ENCODE data around the gene WWOX. TPM values are rescaled to one million over a fixed set of nuclear protein-coding genes. Genes with fewer than 3 reads are reported as not detected.

WWOX gene
- polyA plus RNA-seq, 3 donors = 40.3 to 43.7 (median 41.5) TPM

- DNase-seq (ENCODE audit: low read depth in 3 of 3, low spot score in 2 of 3) = no peak
These were observed 325.8 kb downstream of the WWOX start for GRCh38 chr16:78425281-78425680.

GRCh38 chr16:78425891-78426510 is 326.5 kb downstream of the WWOX start:
- DNase-seq (ENCODE audit: low read depth in 3 of 3, low spot score in 2 of 3) = no peak

GRCh38 chr16:78428193-78428592 is 328.7 kb downstream of the WWOX start:
- DNase-seq (ENCODE audit: low read depth in 3 of 3, low spot score in 2 of 3) = no peak

GRCh38 chr16:78430281-78430680 is 330.8 kb downstream of the WWOX start:
- no peak for DNase-seq (ENCODE audit: low read depth in 3 of 3, low spot score in 2 of 3)

GRCh38 chr16:78431004-78431670 is 331.7 kb downstream of the WWOX start:
- DNase-seq (ENCODE audit: low read depth in 3 of 3, low spot score in 2 of 3) = peak in 2 of 3 donors; percentile 44 to 53

- no peak for DNase-seq (ENCODE audit: low read depth in 3 of 3, low spot score in 2 of 3)
These were observed 332.2 kb downstream of the WWOX start for GRCh38 chr16:78431701-78432100.

- DNase-seq (ENCODE audit: low read depth in 3 of 3, low spot score in 2 of 3) = no peak
These were observed 333.0 kb downstream of the WWOX start for GRCh38 chr16:78432451-78432850.

- DNase-seq (ENCODE audit: low read depth in 3 of 3, low spot score in 2 of 3) = no peak
These were observed 333.7 kb downstream of the WWOX start for GRCh38 chr16:78433116-78433515.

- no peak for DNase-seq (ENCODE audit: low read depth in 3 of 3, low spot score in 2 of 3)
These were observed 334.9 kb downstream of the WWOX start for GRCh38 chr16:78434401-78434800.

- no peak for DNase-seq (ENCODE audit: low read depth in 3 of 3, low spot score in 2 of 3)
These were observed 335.8 kb downstream of the WWOX start for GRCh38 chr16:78435260-78435659.

- DNase-seq (ENCODE audit: low read depth in 3 of 3, low spot score in 2 of 3) = no peak
These were observed 336.6 kb downstream of the WWOX start for GRCh38 chr16:78436023-78436422.

GRCh38 chr16:78436846-78437245 is 337.4 kb downstream of the WWOX start:
- no peak for DNase-seq (ENCODE audit: low read depth in 3 of 3, low spot score in 2 of 3)

- no peak for DNase-seq (ENCODE audit: low read depth in 3 of 3, low spot score in 2 of 3)
These were observed 338.0 kb downstream of the WWOX start for GRCh38 chr16:78437352-78437968.

- no peak for DNase-seq (ENCODE audit: low read depth in 3 of 3, low spot score in 2 of 3)
These were observed 338.8 kb downstream of the WWOX start for GRCh38 chr16:78438219-78438618.

GRCh38 chr16:78438632-78439031 is 339.2 kb downstream of the WWOX start:
- no peak for DNase-seq (ENCODE audit: low read depth in 3 of 3, low spot score in 2 of 3)

GRCh38 chr16:78439646-78440045 is 340.2 kb downstream of the WWOX start:
- no peak for DNase-seq (ENCODE audit: low read depth in 3 of 3, low spot score in 2 of 3)

GRCh38 chr16:78441298-78441697 is 341.8 kb downstream of the WWOX start:
- no peak for DNase-seq (ENCODE audit: low read depth in 3 of 3, low spot score in 2 of 3)

- no peak for DNase-seq (ENCODE audit: low read depth in 3 of 3, low spot score in 2 of 3)
These were observed 344.3 kb downstream of the WWOX start for GRCh38 chr16:78443542-78444364.

- DNase-seq (ENCODE audit: low read depth in 3 of 3, low spot score in 2 of 3) = no peak
These were observed 346.4 kb downstream of the WWOX start for GRCh38 chr16:78445818-78446217.

- DNase-seq (ENCODE audit: low read depth in 3 of 3, low spot score in 2 of 3) = no peak
These were observed 347.0 kb downstream of the WWOX start for GRCh38 chr16:78446486-78446885.

GRCh38 chr16:78446992-78447563 is 347.6 kb downstream of the WWOX start:
- DNase-seq (ENCODE audit: low read depth in 3 of 3, low spot score in 2 of 3) = no peak

All from right renal cortex interstitium (tissue), 3 donors.